Measurements from ENCODE around the gene FAM168A. TPM values are rescaled to one million over a fixed set of nuclear protein-coding genes. Genes with fewer than 3 reads are reported as not detected.

Gene FAM168A
- total RNA-seq, 1 experiment from 2014 or later: 21.1 TPM

- TF ChIP-seq CTCF (conservative IDR thresholded peaks at IDR 0.05): no peak
- no peak overlapping the region for H3K27ac Mint-ChIP-seq
- H2AFZ ChIP-seq (ENCODE audit: low read length): no peak overlapping the region
Measured at GRCh38 chr11:73640592-73640991, 42.7 kb upstream of the FAM168A start.

More at GRCh38 chr11:73640592-73640991, 42.7 kb upstream of the FAM168A start:
- no peaks in the 10 kb centered on the region for H3K79me2 ChIP-seq (ENCODE audit: insufficient read depth, low read length)
- DNase-seq: no peak
- Mint-ChIP-seq H3K36me3 (ENCODE audit: insufficient read depth in 1 of 3, low read depth in 3 of 3) (no peaks in the 10 kb centered on the region; a peak in 1 of 7 replicates), H3K27me3 (ENCODE audit: low read depth) (peaks cover 17% of the 10 kb centered on the region), H3K4me3 (no peak overlapping the region), H3K9me3 (no peaks in the 10 kb centered on the region), H3K4me1 (peaks cover 7 to 15% of the 10 kb centered on the region in 2 experiments)
- H3K4me2 ChIP-seq (ENCODE audit: insufficient read depth, insufficient read length, low read length): no peak overlapping the region
- no peak overlapping the region for H2BK120ac ChIP-seq (ENCODE audit: low read depth, low read length, poor library complexity, severe bottlenecking)
- no peaks in the 10 kb centered on the region; the same call in 1 of the 2 replicates for H3K27me3 ChIP-seq (ENCODE audit: insufficient read depth, low read length)
- H4K5ac ChIP-seq (ENCODE audit: insufficient read length, low read depth, low read length): no peak overlapping the region
- no peaks in the 10 kb centered on the region for H3K4me1 ChIP-seq (ENCODE audit: insufficient read depth, low read length)
- no peak overlapping the region for H2AK5ac ChIP-seq (ENCODE audit: insufficient read length, low read length)
- H4K8ac ChIP-seq (replicated peaks; ENCODE audit: insufficient read length, low read depth, low read length): no peak overlapping the region
- H4K91ac ChIP-seq (ENCODE audit: insufficient read length, low read depth, low read length): no peak overlapping the region
- no peaks in the 10 kb centered on the region for H3K9me3 ChIP-seq (ENCODE audit: control insufficient read depth, low read depth, low read length)
- H4K20me1 ChIP-seq (ENCODE audit: control insufficient read depth, insufficient read depth, insufficient read length): no peaks in the 10 kb centered on the region
- no peak overlapping the region for H3T11ph ChIP-seq (ENCODE audit: low read length)
- no peak overlapping the region for H3K4ac ChIP-seq (ENCODE audit: low read depth, low read length)
- H3K9ac ChIP-seq (ENCODE audit: extremely low read depth, insufficient read length, low read length): no peak overlapping the region
- H3K23ac ChIP-seq (ENCODE audit: insufficient read length, low read depth, low read length): no peak overlapping the region
- H3K23me2 ChIP-seq (ENCODE audit: insufficient read length, low read depth, low read length, poor library complexity, severe bottlenecking): peaks cover 2% of the 10 kb centered on the region
- H2BK12ac ChIP-seq (ENCODE audit: insufficient read length, low read depth, low read length): no peak overlapping the region
- no peak overlapping the region for H2BK15ac ChIP-seq (ENCODE audit: low read depth, low read length)
- no peak overlapping the region for H2BK5ac ChIP-seq (ENCODE audit: insufficient read length, low read length)
- H3K27ac ChIP-seq (ENCODE audit: insufficient read length, low read depth, low read length): no peak overlapping the region
- H2BK20ac ChIP-seq (ENCODE audit: low read depth, low read length, poor library complexity, severe bottlenecking): no peak overlapping the region
- no peak overlapping the region for H3K56ac ChIP-seq (ENCODE audit: insufficient read length, low read depth, low read length)
- H3K79me1 ChIP-seq (ENCODE audit: insufficient read depth, low read depth, low read length, poor library complexity, severe bottlenecking): no peaks in the 10 kb centered on the region
- H3K18ac ChIP-seq (ENCODE audit: insufficient read length, low read depth, low read length): no peak overlapping the region
- WGBS (ENCODE audit: extremely low coverage, insufficient read length, low lambda C conversion rate): no CpG with 5 or more reads among the region's 2 CpGs
- H3K14ac ChIP-seq (ENCODE audit: insufficient read depth, low read length): no peak overlapping the region
